ENCODE data around the gene ISCA2.

- TF ChIP-seq CTCF (conservative IDR thresholded peaks at IDR 0.05; ENCODE audit: low read length) (no peak), EZH2phosphoT487 (IDR thresholded peaks at IDR 0.05; ENCODE audit: borderline replicate concordance, low read depth, low read length) (no peak)
These were observed 23.0 kb downstream of the ISCA2 start for GRCh38 chr14:74516451-74517160.

Data from OCI-LY7 (cell line).